IMR-90 (cell line): Measurements from ENCODE around the gene CDK5RAP3. TPM values are rescaled to one million over a fixed set of nuclear protein-coding genes. Genes with fewer than 3 reads are reported as not detected.

Experiments used
- ATAC-seq: fragments of 200-7000 bp; cut with Tn5 transposase; 2 replicates; pipeline ENCODE4 v1.9.1; 2020; ENCODE audit warnings: low read depth, mild to moderate bottlenecking, moderate library complexity
- BruUV-seq: library from RNA; stranded (reverse); fragments of 400-500 nt; replicated peaks from 2 replicates; lab custom pipeline; 2021; lab: Mats Ljungman, UMichigan
- CTCF ChIA-PET: fragments of 300-600 bp; formaldehyde crosslinking; extraction: SDS; loops from one replicate; lab custom pipeline; 2021; ENCODE audit warnings: antibody characterized with exemption; lab: Yijun Ruan, JAX
- POLR2A ChIA-PET: fragments of 300-600 bp; sonication (Branson Sonifier 250); formaldehyde crosslinking; loops from one replicate; lab custom pipeline; 2022; ENCODE audit warnings: antibody characterized with exemption; ENCODE audit not compliant: unreplicated experiment; lab: Charles Lee
- DNase-seq: peaks from one replicate; pipeline ENCODE4 v3.0.0; 2013
- H2AFZ ChIP-seq: replicated peaks from 2 replicates; pipeline ENCODE3; 2013; ENCODE audit warnings: low read length, mild to moderate bottlenecking; ENCODE audit not compliant: poor library complexity
- H2AK5ac ChIP-seq: 2 replicates; pipeline ENCODE4 v1.6.1; 2013; ENCODE audit warnings: low read depth, low read length, inconsistent platforms
- H2AK9ac ChIP-seq: replicated peaks from 2 replicates; pipeline ENCODE3; 2013; ENCODE audit warnings: mild to moderate bottlenecking, low read depth, low read length, moderate library complexity; ENCODE audit not compliant: poor library complexity
- H2BK120ac ChIP-seq: 2 replicates; pipeline ENCODE4 v1.6.1; 2013; ENCODE audit warnings: low read depth, low read length, inconsistent platforms
- H2BK15ac ChIP-seq: 3 replicates; pipeline ENCODE4 v1.6.1; 2013; ENCODE audit warnings: low read depth, low read length, inconsistent platforms
- H2BK20ac ChIP-seq: 2 replicates; pipeline ENCODE4 v1.6.1; 2013; ENCODE audit warnings: low read depth, mild to moderate bottlenecking, inconsistent platforms, low read length, moderate library complexity
- H2BK5ac ChIP-seq: 2 replicates; pipeline ENCODE4 v1.6.1; 2013; ENCODE audit warnings: mild to moderate bottlenecking, low read depth, low read length, inconsistent platforms; ENCODE audit not compliant: poor library complexity, severe bottlenecking
- H3K14ac ChIP-seq: replicated peaks from 2 replicates; pipeline ENCODE4 v1.6.1; 2013; ENCODE audit warnings: low read depth, low read length, inconsistent platforms
- H3K18ac ChIP-seq: 2 replicates; pipeline ENCODE4 v1.6.1; 2013; ENCODE audit warnings: low read depth, low read length, control low read depth
- H3K23ac ChIP-seq: 2 replicates; pipeline ENCODE4 v1.6.1; 2013; ENCODE audit warnings: low read depth, low read length, inconsistent platforms
- H3K27ac ChIP-seq: 2 replicates; pipeline ENCODE4 v1.5.1; 2013; ENCODE audit warnings: mild to moderate bottlenecking, control low read depth, low read length; ENCODE audit not compliant: insufficient read depth
- H3K27me3 ChIP-seq: 2 replicates; pipeline ENCODE4 v1.6.1; 2013; ENCODE audit warnings: low read length; ENCODE audit not compliant: control insufficient read depth, insufficient read depth
- H3K36me3 ChIP-seq: 2 replicates; pipeline ENCODE4 v1.6.1; 2013; ENCODE audit warnings: low read length, mixed read lengths; ENCODE audit not compliant: control insufficient read depth, insufficient read depth
- H3K4ac ChIP-seq: 2 replicates; pipeline ENCODE4 v1.6.1; 2013; ENCODE audit warnings: low read depth, low read length, inconsistent platforms
- H3K4me1 ChIP-seq: 2 replicates; pipeline ENCODE4 v1.6.1; 2013; ENCODE audit warnings: low read length, mixed read lengths; ENCODE audit not compliant: control insufficient read depth, insufficient read depth
- H3K4me2 ChIP-seq: 2 replicates; pipeline ENCODE4 v1.6.1; 2013; ENCODE audit warnings: low read depth, mild to moderate bottlenecking, control low read depth, low read length, moderate library complexity
- H3K4me3 ChIP-seq: 2 replicates; pipeline ENCODE4 v1.5.1; 2013; ENCODE audit warnings: low read depth, mild to moderate bottlenecking, control low read depth, low read length, moderate library complexity; ENCODE audit not compliant: insufficient read depth
- H3K56ac ChIP-seq: 2 replicates; pipeline ENCODE4 v1.6.1; 2013; ENCODE audit warnings: low read length, inconsistent platforms; ENCODE audit not compliant: insufficient read depth; ENCODE audit errors: extremely low read depth
- H3K79me1 ChIP-seq, 2 experiments: 2 replicates each; pipeline ENCODE4 v1.6.1; 2013; ENCODE audit warnings: low read length in 2 of 2, inconsistent platforms in 1 of 2, low read depth in 1 of 2
- H3K9ac ChIP-seq: 2 replicates; pipeline ENCODE4 v1.6.1; 2013; ENCODE audit warnings: low read depth, low read length, control low read depth
- H3K9me1 ChIP-seq: 2 replicates; pipeline ENCODE4 v1.6.1; 2013; ENCODE audit warnings: low read length, inconsistent platforms; ENCODE audit not compliant: insufficient read depth
- H3K9me3 ChIP-seq: 2 replicates; pipeline ENCODE4 v1.6.1; 2013; ENCODE audit warnings: low read length; ENCODE audit not compliant: control insufficient read depth, insufficient read depth
- H4K20me1 ChIP-seq: 2 replicates; pipeline ENCODE4 v1.6.1; 2013; ENCODE audit warnings: low read length, inconsistent platforms; ENCODE audit not compliant: insufficient read depth
- H4K5ac ChIP-seq: 2 replicates; pipeline ENCODE4 v1.6.1; 2013; ENCODE audit warnings: mild to moderate bottlenecking, low read depth, low read length, control low read depth
- H4K8ac ChIP-seq, 2 experiments: 2 replicates each; pipeline ENCODE4 v1.6.1; 2013; ENCODE audit warnings: low read depth in 2 of 2, low read length in 2 of 2, control low read depth in 1 of 2, inconsistent platforms in 1 of 2
- H4K91ac ChIP-seq: 2 replicates; pipeline ENCODE4 v1.6.1; 2013; ENCODE audit warnings: low read depth, low read length, inconsistent platforms; ENCODE audit not compliant: insufficient read depth
- BHLHE40 ChIP-seq: fragments of 150-350 bp; IDR thresholded peaks from 2 replicates; pipeline ENCODE4 v1.6.1; 2016; ENCODE audit warnings: mild to moderate bottlenecking, low read depth, low read length
- FOS ChIP-seq: fragments of 150-350 bp; IDR thresholded peaks from 2 replicates; pipeline ENCODE4 v1.6.1; 2016; ENCODE audit warnings: low read depth, low read length
- MAZ ChIP-seq: IDR thresholded peaks from 2 replicates; pipeline ENCODE4 v1.6.1; 2012; ENCODE audit warnings: low read depth, mild to moderate bottlenecking, low read length, improper control_type of control experiment, moderate library complexity, borderline replicate concordance
- NFE2L2 ChIP-seq: fragments of 150-350 bp; IDR thresholded peaks from 2 replicates; pipeline ENCODE4 v1.6.1; 2016; ENCODE audit warnings: low read depth, mild to moderate bottlenecking, low read length
- POLR2A ChIP-seq: IDR thresholded peaks from 2 replicates; pipeline ENCODE4 v1.6.1; 2012; ENCODE audit warnings: mild to moderate bottlenecking, low read depth, low read length
- RAD21 ChIP-seq: IDR thresholded peaks from 2 replicates; pipeline ENCODE4 v1.6.1; 2012; ENCODE audit warnings: low read length, improper control_type of control experiment
- RCOR1 ChIP-seq: IDR thresholded peaks from 2 replicates; pipeline ENCODE4 v1.6.1; 2012; ENCODE audit warnings: mild to moderate bottlenecking, low read length, improper control_type of control experiment; ENCODE audit not compliant: insufficient replicate concordance
- RFX5 ChIP-seq: IDR thresholded peaks from 2 replicates; pipeline ENCODE4 v1.8.0; 2012; ENCODE audit warnings: low read depth, mild to moderate bottlenecking, low read length, moderate library complexity
- SMC3 ChIP-seq: fragments of 150-350 bp; IDR thresholded peaks from 2 replicates; pipeline ENCODE4 v1.6.1; 2016; ENCODE audit warnings: low read depth, mild to moderate bottlenecking, antibody characterized with exemption, low read length, moderate library complexity
- WGBS, 2 experiments: methylation state at CpG; one replicate each; pipeline versions ENCODE4 v1.1.5 to v1.1.7; 2013; ENCODE audit warnings: missing lambda C conversion rate in 2 of 2; ENCODE audit not compliant: insufficient read length in 1 of 2; ENCODE audit errors: extremely low coverage in 2 of 2; 5-methylcytosine and 5-hydroxymethylcytosine counted together
- dilution Hi-C: fragments of 300-500 bp; cut with HindIII; formaldehyde crosslinking; loops from one replicate; pipeline ENCODE4 v1.14.3; 2018; ENCODE audit warnings: low sequenced_read_pairs; ENCODE audit not compliant: unreplicated experiment
- in situ Hi-C: fragments of 300-500 bp; cut with MboI; formaldehyde crosslinking; loops from 3 replicates; pipeline ENCODE4 v1.14.3; 2019; ENCODE audit warnings: low sequenced_read_pairs, inconsistent platforms, mixed read lengths
- intact Hi-C: fragments of 100-400 bp; cut with micrococcal nuclease; formaldehyde crosslinking; loops from 2 replicates; pipeline ENCODE4 v1.10.0; 2022
- polyA plus RNA-seq, 3 experiments: library from polyadenylated mRNA; depleted of rRNA; stranded (reverse); fragments of >200 nt; gene quantifications; 2 replicates each; pipeline ENCODE4 v1.2.3, GENCODE V29; 2012; ENCODE audit warnings: low replicate concordance in 1 of 3
- total RNA-seq: library from RNA; depleted of rRNA; stranded (reverse); fragments of >200 nt; gene quantifications from 2 replicates; pipeline ENCODE4 v1.2.3, GENCODE V29; 2012
- TF ChIP-seq, protein P1 (sequence below): conservative IDR thresholded peaks from 2 replicates; pipeline ENCODE4 v1.5.1; 2012; ENCODE audit warnings: mild to moderate bottlenecking, low read depth, low read length, improper control_type of control experiment

CDK5RAP3 gene
- total and polyA plus RNA-seq, 2 of the 4 experiments (the other 2 are of a cell fraction), result 75.3 to 153 TPM

GRCh38 chr17:47978324-47978723, 7.4 kb downstream of the CDK5RAP3 start:
- DNase-seq, result peak; percentile 54
- Histone ChIP-seq H3K79me1 (peaks cover 4 to 8% of the 10 kb centered on the region in 2 experiments; a peak in 3 of 4 replicates), H3K9me1 (no peaks in the 10 kb centered on the region), H4K5ac (no peak overlapping the region), H3K14ac (no peak overlapping the region), H2AK9ac (no peak overlapping the region), H3K4me3 (no peak overlapping the region), H3K4me2 (no peak overlapping the region), H2BK120ac (no peak overlapping the region), H3K4me1 (no peaks in the 10 kb centered on the region), H4K8ac (no peak overlapping the region), H2BK5ac (no peak overlapping the region), H3K4ac (no peak overlapping the region), H4K20me1 (no peaks in the 10 kb centered on the region; the same call in 1 of the 2 replicates), H3K18ac (no peak overlapping the region), H3K9ac (no peak overlapping the region), H2BK20ac (no peak overlapping the region), H3K27me3 (no peaks in the 10 kb centered on the region), H2AK5ac (no peak overlapping the region), H3K9me3 (no peaks in the 10 kb centered on the region), H3K36me3 (peaks cover 67% of the 10 kb centered on the region), H2AFZ (no peak overlapping the region), H4K91ac (no peak overlapping the region), H3K27ac (no peak overlapping the region), H2BK15ac (no peak overlapping the region), H3K23ac (no peak overlapping the region), H3K56ac (no peak overlapping the region)
- TF ChIP-seq SMC3, result peak; percentile 91
- TF ChIP-seq FOS, result no peak
- TF ChIP-seq, protein P1, sequence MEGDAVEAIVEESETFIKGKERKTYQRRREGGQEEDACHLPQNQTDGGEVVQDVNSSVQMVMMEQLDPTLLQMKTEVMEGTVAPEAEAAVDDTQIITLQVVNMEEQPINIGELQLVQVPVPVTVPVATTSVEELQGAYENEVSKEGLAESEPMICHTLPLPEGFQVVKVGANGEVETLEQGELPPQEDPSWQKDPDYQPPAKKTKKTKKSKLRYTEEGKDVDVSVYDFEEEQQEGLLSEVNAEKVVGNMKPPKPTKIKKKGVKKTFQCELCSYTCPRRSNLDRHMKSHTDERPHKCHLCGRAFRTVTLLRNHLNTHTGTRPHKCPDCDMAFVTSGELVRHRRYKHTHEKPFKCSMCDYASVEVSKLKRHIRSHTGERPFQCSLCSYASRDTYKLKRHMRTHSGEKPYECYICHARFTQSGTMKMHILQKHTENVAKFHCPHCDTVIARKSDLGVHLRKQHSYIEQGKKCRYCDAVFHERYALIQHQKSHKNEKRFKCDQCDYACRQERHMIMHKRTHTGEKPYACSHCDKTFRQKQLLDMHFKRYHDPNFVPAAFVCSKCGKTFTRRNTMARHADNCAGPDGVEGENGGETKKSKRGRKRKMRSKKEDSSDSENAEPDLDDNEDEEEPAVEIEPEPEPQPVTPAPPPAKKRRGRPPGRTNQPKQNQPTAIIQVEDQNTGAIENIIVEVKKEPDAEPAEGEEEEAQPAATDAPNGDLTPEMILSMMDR, result peak; percentile 74
- no peak for TF ChIP-seq NFE2L2
- TF ChIP-seq RAD21, result peak; percentile 86
- TF ChIP-seq MAZ, result peak; percentile 59; the same call in 1 of the 2 replicates
- TF ChIP-seq POLR2A, result no peak
- no peak for TF ChIP-seq RFX5
- TF ChIP-seq BHLHE40, result no peak
- no peak for TF ChIP-seq RCOR1
- BruUV-seq, result no TSS peak
- WGBS, 2 experiments, result 0% methylated on average over 1 of the region's 7 CpGs; no CpG with 5 or more reads in 1 of the 2 experiments
- ChIA-PET CTCF (interaction anchor here (0.7 to 2.0 kb wide), 8 partner anchors 12 to 153 kb away, joined by 3 to 24 read pairs (median 4); partner anchors contain the start of gene PNPO), POLR2A (no interaction called here)
- intact Hi-C loops, result loop anchor here (1.0 kb wide), 1 partner anchor 40 kb away; no protein-coding TSS in a partner anchor
- ATAC-seq, result peak; percentile 95
- dilution Hi-C loops, result no loop called here
- in situ Hi-C loops, result no loop called here
